K562 (cell line): ENCODE results near the gene DSP. TPM values are rescaled to one million over a fixed set of nuclear protein-coding genes. Genes with fewer than 3 reads are reported as not detected.

Experiments
- ATAC-seq: fragments of 200-7000 bp; cut with Tn5 transposase; 3 replicates; pipeline ENCODE4 v1.9.1; 2020; ENCODE audit warnings: moderate library complexity
- BruUV-seq: library from RNA; stranded (reverse); fragments of 400-500 nt; replicated peaks from 2 replicates; lab custom pipeline; 2021; lab: Mats Ljungman, UMichigan
- CTCF ChIA-PET: fragments of 300-600 bp; formaldehyde crosslinking; extraction: SDS; loops from one replicate; lab custom pipeline; 2021; ENCODE audit warnings: low intra/inter-chr PET ratio; lab: Yijun Ruan, JAX
- POLR2A ChIA-PET: fragments of 300-600, 350-650 bp; sonication (Branson Sonifier 250); formaldehyde crosslinking; extraction: SDS; loops from one replicate; lab custom pipeline; 2021; ENCODE audit warnings: antibody characterized with exemption, inconsistent platforms; lab: Yijun Ruan, JAX
- DNase-seq, 4 experiments: peaks; one replicate each; pipeline versions ENCODE4 v3.0.0 to v3.0.0-alpha.2; 2011 to 2018; ENCODE audit warnings: low spot score in 3 of 4, mixed read lengths in 3 of 4; ENCODE audit errors: extremely low read depth in 1 of 4
- FAIRE-seq: peaks from 2 replicates; lab custom pipeline; 2011; peaks lifted over from hg19 to GRCh38; lab: Jason Lieb, UNC
- H2AFZ ChIP-seq: 2 replicates; pipeline ENCODE4 v1.6.0; 2011; ENCODE audit warnings: low read depth, low read length, control low read depth, inconsistent platforms
- H3K27ac ChIP-seq: fragments of 200-600 bp; 3 replicates; pipeline ENCODE4 v1.8.0; 2011; ENCODE audit warnings: low read depth, mild to moderate bottlenecking, control low read depth, inconsistent platforms, low read length, moderate library complexity, mixed read lengths; ENCODE audit errors: extremely low read depth
- H3K27me3 ChIP-seq, 2 experiments: fragments of 300-600 bp in 1 of 2; 2 replicates in 1 of 2; 3 replicates in 1 of 2; pipeline versions ENCODE4 v1.6.0 to v1.8.0; 2011; ENCODE audit warnings: inconsistent platforms in 2 of 2, low read length in 2 of 2, mild to moderate bottlenecking in 1 of 2, mixed read lengths in 1 of 2, moderate library complexity in 1 of 2; ENCODE audit not compliant: control insufficient read depth in 2 of 2, insufficient read depth in 2 of 2
- H3K36me3 ChIP-seq: fragments of 300-600 bp; 3 replicates; pipeline ENCODE4 v1.8.0; 2011; ENCODE audit warnings: mild to moderate bottlenecking, low read length, inconsistent platforms; ENCODE audit not compliant: control insufficient read depth, insufficient read depth
- H3K4me1 ChIP-seq, 2 experiments: fragments of 200-600 bp in 1 of 2; replicated peaks in 1 of 2; 2 replicates in 1 of 2; 3 replicates in 1 of 2; pipeline versions ENCODE4 v1.5.1 to v1.8.0; 2011; ENCODE audit warnings: inconsistent platforms in 2 of 2, low read length in 2 of 2, mild to moderate bottlenecking in 1 of 2, mixed read lengths in 1 of 2, moderate library complexity in 1 of 2; ENCODE audit not compliant: control insufficient read depth in 2 of 2, insufficient read depth in 2 of 2
- H3K4me2 ChIP-seq: 2 replicates; pipeline ENCODE4 v1.6.1; 2011; ENCODE audit warnings: low read length, control low read depth, inconsistent platforms, mixed read lengths; ENCODE audit not compliant: insufficient read depth
- H3K4me3 ChIP-seq: fragments of 200-600 bp; sonication (generic), shearing (Covaris generic); 2 replicates; pipeline ENCODE4 v1.5.1; 2016; ENCODE audit warnings: control low read depth, inconsistent platforms
- H3K79me2 ChIP-seq: fragments of 200-600 bp; 3 replicates; pipeline ENCODE4 v1.8.0; 2011; ENCODE audit warnings: low read length, inconsistent platforms; ENCODE audit not compliant: control insufficient read depth, insufficient read depth
- H3K9ac ChIP-seq, 2 experiments: 2 replicates each; pipeline versions ENCODE4 v1.6.0 to v1.6.1; 2011; ENCODE audit warnings: low read depth in 2 of 2, low read length in 2 of 2, control low read depth in 1 of 2, inconsistent platforms in 1 of 2, mild to moderate bottlenecking in 1 of 2, mixed read lengths in 1 of 2; ENCODE audit not compliant: insufficient read depth in 1 of 2
- H3K9me1 ChIP-seq: one replicate; pipeline ENCODE4 v1.6.0; 2011; ENCODE audit warnings: inconsistent platforms, mild to moderate bottlenecking, low read length, moderate library complexity; ENCODE audit not compliant: control insufficient read depth, insufficient read depth
- H3K9me3 ChIP-seq: replicated peaks from 2 replicates; pipeline ENCODE4 v1.5.1; 2011; ENCODE audit warnings: low read depth, low read length, inconsistent platforms; ENCODE audit not compliant: control insufficient read depth, insufficient read depth
- H4K20me1 ChIP-seq: replicated peaks from 2 replicates; pipeline ENCODE4 v1.6.1; 2011; ENCODE audit warnings: low read length, inconsistent platforms, mixed read lengths; ENCODE audit not compliant: control insufficient read depth, insufficient read depth
- COPS2 ChIP-seq: fragments of 450-650 bp; conservative IDR thresholded peaks from 2 replicates; pipeline ENCODE4 v1.6.1; 2016; ENCODE audit warnings: mild to moderate bottlenecking, moderate library complexity
- CTCFL ChIP-seq: IDR thresholded peaks from 2 replicates; pipeline ENCODE4 v1.6.1; 2011; ENCODE audit warnings: borderline replicate concordance, low read depth, mild to moderate bottlenecking, moderate library complexity, low read length; ENCODE audit not compliant: insufficient read depth, poor library complexity, severe bottlenecking
- POLR2AphosphoS5 ChIP-seq: IDR thresholded peaks from 2 replicates; pipeline ENCODE4 v1.6.1; 2011; ENCODE audit warnings: mild to moderate bottlenecking, low read depth, low read length, moderate library complexity; ENCODE audit not compliant: control insufficient read depth, insufficient read depth
- SNIP1 ChIP-seq: fragments of 450-650 bp; IDR thresholded peaks from 2 replicates; pipeline ENCODE4 v1.7.1; 2017; ENCODE audit warnings: low read depth, mild to moderate bottlenecking
- TEAD1 ChIP-seq, 2 experiments: fragments of 450-650 bp in 1 of 2; sonication (generic) in 1 of 2; formaldehyde crosslinking; IDR thresholded peaks; 2 replicates each; pipeline versions ENCODE4 v1.4.0 to v1.8.0; 2020 to 2022; ENCODE audit warnings: mild to moderate bottlenecking in 2 of 2, missing genetic modification reagents in 1 of 2
- ZNF57 ChIP-seq: fragments of 450-650 bp; formaldehyde crosslinking; IDR thresholded peaks from 2 replicates; pipeline ENCODE4 v1.4.0; 2020; ENCODE audit warnings: mild to moderate bottlenecking, moderate library complexity
- ZNF707 ChIP-seq: fragments of 250-450 bp; sonication (Bioruptor Pico); conservative IDR thresholded peaks from 2 replicates; pipeline ENCODE4 v1.8.0; 2022; ENCODE audit warnings: inconsistent platforms, mild to moderate bottlenecking, moderate library complexity
- WGBS: fragments of 100-300 bp; shearing (Covaris generic); methylation state at CpG from one replicate; pipeline ENCODE4 v1.1.6; 2016; ENCODE audit warnings: low coverage, mixed read lengths; ENCODE audit not compliant: insufficient coverage; ENCODE audit errors: missing lambda C conversion rate; 5-methylcytosine and 5-hydroxymethylcytosine counted together
- in situ Hi-C: fragments of 300-500 bp; cut with MboI; formaldehyde crosslinking; loops from 4 replicates; pipeline ENCODE4 v1.15.0; 2018; ENCODE audit warnings: inconsistent platforms, mixed read lengths
- intact Hi-C: fragments of 100-400 bp; cut with micrococcal nuclease; formaldehyde crosslinking; loops from 2 replicates; pipeline ENCODE4 v1.14.2; 2022
- polyA plus RNA-seq, 8 experiments: library from polyadenylated mRNA; depleted of rRNA in 4 of 8; stranded (reverse) in 5 of 8; unstranded in 3 of 8; fragments of >200 nt; fragmentation: Nextera tagmentation in 2 of 8; fragmentation: Illumina TruSeq in 1 of 8; extraction: Ambion mirVana in 2 of 8; extraction: Trizol in 1 of 8; gene quantifications; 2 replicates each; pipeline versions ENCODE4 v1.2.1 to v1.2.3, GENCODE V29; 2011 to 2014; ENCODE audit warnings: inconsistent platforms in 1 of 8, missing spikeins in 1 of 8
- total RNA-seq, 7 experiments: library from RNA; depleted of rRNA in 6 of 7; stranded (reverse); fragments of >200 nt in 6 of 7; fragmentation: Illumina TruSeq in 2 of 7; extraction: Trizol in 2 of 7; gene quantifications; 2 replicates each; pipeline versions ENCODE4 v1.2.1 to v1.2.3, GENCODE V29; 2011 to 2021; ENCODE audit warnings: low replicate concordance in 1 of 7

The DSP gene
- total and polyA plus RNA-seq, 9 of the 15 experiments (the other 6 are each of a cell fraction or from before 2014, with no cell fraction given): under 0.01 to 0.24 (median 0.03) TPM; not detected in 2

GRCh38 chr6:7632501-7633290 is 91.2 kb downstream of the DSP start:
- H3K4me2 ChIP-seq: no peak overlapping the region
- TF ChIP-seq POLR2AphosphoS5: no peak
- TF ChIP-seq ZNF707 (CRISPR knock-in tag): no peak
- no peak for TF ChIP-seq COPS2
- no peak for TF ChIP-seq CTCFL
- no peak for TF ChIP-seq ZNF57 (CRISPR knock-in tag)
- TF ChIP-seq SNIP1: no peak
- no peak for TF ChIP-seq TEAD1 (CRISPR knock-in tag; IDR thresholded peaks at IDR 0.05)
- WGBS: 0% methylated on average over 9 of the region's 9 CpGs
- ATAC-seq (no peak), DNase-seq (no peak), FAIRE-seq (no peak)
- H3K4me1 ChIP-seq: no peaks in the 10 kb centered on the region
- H3K27ac ChIP-seq: no peak overlapping the region
- no peaks in the 10 kb centered on the region for H3K9me3 ChIP-seq
- CTCF ChIA-PET: no interaction called here
- H3K36me3 ChIP-seq: no peaks in the 10 kb centered on the region
- POLR2A ChIA-PET: interaction anchor here (0.9 to 3.0 kb wide), 2 partner anchors 10 to 13 kb away, joined by 3 to 7 read pairs; no protein-coding TSS in a partner anchor
- no peaks in the 10 kb centered on the region for H3K79me2 ChIP-seq
- peaks cover 41 to 51% of the 10 kb centered on the region in 2 experiments for H3K27me3 ChIP-seq
- no peak overlapping the region for H2AFZ ChIP-seq
- BruUV-seq: no TSS peak
- H3K4me3 ChIP-seq: no peak overlapping the region
- H4K20me1 ChIP-seq: no peaks in the 10 kb centered on the region
- intact Hi-C loops: no loop called here
- H3K9ac ChIP-seq: no peak overlapping the region
- in situ Hi-C loops: no loop called here
- H3K9me1 ChIP-seq: no peaks in the 10 kb centered on the region
